BJ (cell line): ENCODE measurements around the gene CRTC3. TPM values are rescaled to one million over a fixed set of nuclear protein-coding genes. Genes with fewer than 3 reads are reported as not detected.

ENCODE experiments used
- CTCF ChIA-PET: fragments of 350-600 bp; formaldehyde crosslinking; extraction: SDS; loops from one replicate; lab custom pipeline; 2021; ENCODE audit warnings: antibody characterized with exemption, inconsistent platforms; lab: Yijun Ruan, JAX
- POLR2A ChIA-PET: fragments of 300-600 bp; sonication (Branson Sonifier 250); formaldehyde crosslinking; extraction: SDS; loops from one replicate; lab custom pipeline; 2021; ENCODE audit warnings: antibody characterized with exemption; lab: Charles Lee
- DNase-seq: peaks from one replicate; pipeline ENCODE4 v3.0.0-alpha.2; 2011; ENCODE audit warnings: low read depth
- H3K27me3 ChIP-seq: 2 replicates; pipeline ENCODE4 v1.6.0; 2011; ENCODE audit warnings: low read length; ENCODE audit not compliant: control insufficient read depth, insufficient read depth
- H3K36me3 ChIP-seq: 2 replicates; pipeline ENCODE4 v1.5.1; 2011; ENCODE audit warnings: low read length; ENCODE audit not compliant: control insufficient read depth, insufficient read depth
- H3K4me3 ChIP-seq: 2 replicates; pipeline ENCODE4 v1.5.1; 2011; ENCODE audit warnings: low read depth, mild to moderate bottlenecking, control low read depth, low read length
- polyA plus RNA-seq: library from polyadenylated mRNA; depleted of rRNA; stranded (reverse); fragments of >200 nt; gene quantifications from 2 replicates; pipeline ENCODE4 v1.2.3, GENCODE V29; 2011; rRNA removed
- TF ChIP-seq, protein P1 (sequence below): IDR thresholded peaks from 2 replicates; pipeline ENCODE4 v1.5.1; 2011; ENCODE audit warnings: low read depth, mild to moderate bottlenecking, control low read depth, inconsistent platforms, low read length, moderate library complexity; ENCODE audit not compliant: insufficient read depth

Gene CRTC3
- polyA plus RNA-seq, 1 experiment: 28.5 TPM

DNA sequence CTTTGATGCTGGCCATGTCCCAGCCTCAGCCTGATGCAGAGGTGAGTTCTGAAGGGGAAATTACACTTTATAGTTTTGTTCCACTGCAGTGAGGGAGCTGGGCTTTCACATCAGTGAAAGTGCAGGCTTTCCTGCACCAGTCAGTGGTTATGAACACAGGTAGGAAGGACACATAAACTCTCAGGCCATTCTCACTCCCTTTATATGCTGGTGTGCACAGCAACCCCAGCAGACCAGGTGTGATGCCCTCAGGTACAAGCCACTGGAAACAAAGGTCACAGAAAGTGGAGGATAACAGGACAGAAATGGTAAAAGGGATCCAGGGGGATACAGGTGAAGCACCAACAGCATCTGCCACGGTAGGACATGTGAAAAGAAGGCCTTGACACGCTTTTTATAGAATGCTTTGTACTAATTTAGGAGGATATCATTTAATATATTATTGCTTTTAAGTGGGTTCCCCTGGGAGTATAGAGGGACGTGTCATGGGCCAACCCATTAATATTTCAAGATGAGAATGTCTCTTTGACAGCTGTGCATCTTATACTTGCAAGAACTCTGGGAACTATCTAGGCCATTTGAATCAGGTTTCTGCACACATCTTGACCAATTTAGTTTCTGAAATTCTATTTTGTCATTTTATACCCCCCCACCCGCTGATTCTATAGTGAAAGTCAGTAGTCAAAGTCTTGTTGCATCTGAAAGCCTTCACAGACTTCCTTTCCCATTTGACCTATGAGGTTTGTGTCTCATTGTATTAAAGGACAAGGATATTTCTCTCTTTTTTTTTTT, 162.5 kb downstream of the CRTC3 start:
- ChIA-PET POLR2A (no interaction called here), CTCF (interaction anchor here (0.8 to 4.6 kb wide), 6 partner anchors 8 to 194 kb away, joined by 3 to 18 read pairs (median 4); partner anchors contain the start of gene FES)
- H3K36me3 ChIP-seq: no peaks in the 10 kb centered on the region
- H3K27me3 ChIP-seq: no peaks in the 10 kb centered on the region
- DNase-seq: no peak
- TF ChIP-seq, protein P1, sequence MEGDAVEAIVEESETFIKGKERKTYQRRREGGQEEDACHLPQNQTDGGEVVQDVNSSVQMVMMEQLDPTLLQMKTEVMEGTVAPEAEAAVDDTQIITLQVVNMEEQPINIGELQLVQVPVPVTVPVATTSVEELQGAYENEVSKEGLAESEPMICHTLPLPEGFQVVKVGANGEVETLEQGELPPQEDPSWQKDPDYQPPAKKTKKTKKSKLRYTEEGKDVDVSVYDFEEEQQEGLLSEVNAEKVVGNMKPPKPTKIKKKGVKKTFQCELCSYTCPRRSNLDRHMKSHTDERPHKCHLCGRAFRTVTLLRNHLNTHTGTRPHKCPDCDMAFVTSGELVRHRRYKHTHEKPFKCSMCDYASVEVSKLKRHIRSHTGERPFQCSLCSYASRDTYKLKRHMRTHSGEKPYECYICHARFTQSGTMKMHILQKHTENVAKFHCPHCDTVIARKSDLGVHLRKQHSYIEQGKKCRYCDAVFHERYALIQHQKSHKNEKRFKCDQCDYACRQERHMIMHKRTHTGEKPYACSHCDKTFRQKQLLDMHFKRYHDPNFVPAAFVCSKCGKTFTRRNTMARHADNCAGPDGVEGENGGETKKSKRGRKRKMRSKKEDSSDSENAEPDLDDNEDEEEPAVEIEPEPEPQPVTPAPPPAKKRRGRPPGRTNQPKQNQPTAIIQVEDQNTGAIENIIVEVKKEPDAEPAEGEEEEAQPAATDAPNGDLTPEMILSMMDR: no peak
- no peak overlapping the region for H3K4me3 ChIP-seq

Other genes with a start within 250 kb of the CRTC3 start
- 0.54 and 1.6 TPM in 2 replicates for gene ZNF774, start 177.6 kb upstream of the CRTC3 start, polyA plus RNA-seq
- gene IQGAP1, start 141.7 kb upstream of the CRTC3 start, polyA plus RNA-seq: 88.7 and 137 TPM in 2 replicates
- 1.3 and 2.4 TPM in 2 replicates for gene BLM, start 187.4 kb downstream of the CRTC3 start, polyA plus RNA-seq